Measurements from ENCODE around the gene CERT1.

CERT1 gene

DNA sequence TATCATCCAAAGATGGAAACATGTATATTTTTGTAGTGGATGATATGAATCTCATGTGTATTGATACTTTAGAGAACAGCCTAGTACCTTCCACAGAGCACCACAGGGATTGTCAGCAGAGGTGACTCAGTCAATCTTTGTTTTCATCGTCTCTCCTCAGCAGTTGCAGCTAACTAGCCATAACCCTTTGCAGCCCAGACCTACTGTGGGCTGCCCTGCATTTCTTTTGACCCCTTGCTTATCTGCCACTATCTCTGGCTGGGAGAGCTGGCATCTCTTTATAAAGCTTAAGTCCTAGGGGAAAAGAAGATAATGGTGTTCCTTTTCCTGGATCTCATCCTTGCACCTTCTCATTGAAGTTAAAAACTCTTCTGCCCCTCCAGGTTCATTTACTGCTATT, 145.7 kb downstream of the CERT1 start:
- Histone ChIP-seq H3K27me3 (ENCODE audit: low read depth, low read length) (no peaks in the 10 kb centered on the region), H3K4me3 (ENCODE audit: low read depth in 1 of 2, low read length in 2 of 2) (no peak overlapping the region), H3K4me1 (ENCODE audit: control insufficient read depth in 1 of 2, insufficient read depth in 2 of 2, low read length in 2 of 2) (peaks cover 0 to 4% of the 10 kb centered on the region in 2 donors), H3K36me3 (ENCODE audit: control insufficient read depth in 1 of 2, insufficient read depth in 2 of 2, low read length in 2 of 2) (peaks cover 11 to 13% of the 10 kb centered on the region in 2 donors), H3K27ac (ENCODE audit: low read length) (no peak overlapping the region), H3K9me3 (ENCODE audit: control insufficient read depth in 1 of 2, low read length in 2 of 2) (no peaks in the 10 kb centered on the region)

DNA sequence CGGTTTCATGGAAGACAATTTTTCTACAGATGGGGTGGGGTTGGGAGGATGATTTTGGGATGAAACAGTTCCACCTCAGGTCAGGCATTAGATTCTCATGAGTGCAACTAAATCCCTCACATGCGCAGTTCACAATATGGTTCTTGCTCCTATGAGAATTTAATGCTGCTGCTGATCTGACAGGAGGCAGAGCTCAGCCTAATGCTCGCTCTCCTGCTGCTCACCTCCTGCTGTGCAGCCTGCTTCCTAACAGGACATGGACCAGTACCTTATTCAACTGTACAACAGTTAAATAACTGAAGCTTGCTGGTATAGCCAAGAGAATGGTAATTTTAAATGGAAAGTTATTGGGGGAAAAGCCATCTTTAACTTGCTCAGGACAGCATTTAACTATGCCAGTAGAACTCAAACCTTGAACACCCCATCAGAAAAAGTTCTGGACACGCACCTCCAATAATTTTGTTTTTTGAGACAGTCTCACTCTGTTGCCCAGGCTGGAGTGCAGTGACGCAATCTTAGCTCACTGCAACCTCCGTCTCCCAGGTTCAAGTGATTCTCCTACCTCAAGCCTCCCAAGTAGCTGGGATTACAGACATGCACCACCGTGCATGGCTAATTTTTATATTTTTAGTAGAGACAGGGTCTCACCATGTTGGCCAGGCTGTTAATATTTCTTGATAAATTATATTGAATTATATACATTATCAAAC, 146.7 kb downstream of the CERT1 start:
- Histone ChIP-seq H3K4me3 (ENCODE audit: low read depth in 1 of 2, low read length in 2 of 2) (no peak overlapping the region), H3K4me1 (ENCODE audit: control insufficient read depth in 1 of 2, insufficient read depth in 2 of 2, low read length in 2 of 2) (peaks cover 0 to 4% of the 10 kb centered on the region in 2 donors), H3K36me3 (ENCODE audit: control insufficient read depth in 1 of 2, insufficient read depth in 2 of 2, low read length in 2 of 2) (peaks cover 20 to 23% of the 10 kb centered on the region in 2 donors), H3K27ac (ENCODE audit: low read length) (no peak overlapping the region), H3K27me3 (ENCODE audit: low read depth, low read length) (no peaks in the 10 kb centered on the region), H3K9me3 (ENCODE audit: control insufficient read depth in 1 of 2, low read length in 2 of 2) (no peaks in the 10 kb centered on the region)

DNA sequence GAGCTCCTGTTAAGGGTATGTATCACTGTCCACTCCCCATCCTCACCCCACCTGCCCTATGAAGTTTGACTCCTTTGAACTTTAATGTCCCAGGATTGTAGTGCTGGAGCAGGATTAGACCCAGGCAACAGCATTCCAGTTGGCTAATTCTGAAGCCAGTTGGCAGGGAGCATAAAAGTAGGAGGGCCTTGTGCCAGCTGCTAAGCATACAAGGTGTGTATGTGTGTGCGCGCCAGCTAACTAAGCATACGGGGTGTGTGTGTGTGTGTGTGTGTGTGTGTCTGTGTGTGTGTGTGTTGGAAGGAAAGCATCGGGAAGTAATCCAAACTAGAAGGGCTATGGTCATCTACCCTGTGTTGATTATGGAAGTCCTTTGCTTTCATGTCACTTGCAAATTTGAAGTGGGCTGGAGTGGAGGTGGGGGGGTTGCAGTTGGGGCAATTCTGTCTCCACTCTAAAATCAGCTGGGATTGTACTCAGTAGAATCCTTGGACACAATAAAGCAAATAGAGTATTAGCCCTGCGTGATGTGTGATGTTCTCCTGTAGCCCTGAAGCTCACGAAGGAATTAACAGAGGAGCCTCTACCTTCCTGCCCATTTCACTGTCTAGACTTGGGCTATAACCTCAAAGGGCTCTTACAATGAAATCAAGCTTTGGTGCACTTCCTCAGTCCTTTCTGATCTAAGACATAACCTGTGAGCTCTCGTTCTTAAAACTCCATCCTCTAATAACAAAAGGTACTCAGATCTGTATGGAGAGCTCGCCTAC, 147.5 kb downstream of the CERT1 start:
- Histone ChIP-seq H3K4me1 (ENCODE audit: control insufficient read depth in 1 of 2, insufficient read depth in 2 of 2, low read length in 2 of 2) (peaks cover 0 to 4% of the 10 kb centered on the region in 2 donors), H3K36me3 (ENCODE audit: control insufficient read depth in 1 of 2, insufficient read depth in 2 of 2, low read length in 2 of 2) (peaks cover 29 to 31% of the 10 kb centered on the region in 2 donors), H3K27me3 (ENCODE audit: low read depth, low read length) (no peaks in the 10 kb centered on the region), H3K4me3 (ENCODE audit: low read depth in 1 of 2, low read length in 2 of 2) (no peak overlapping the region), H3K9me3 (ENCODE audit: control insufficient read depth in 1 of 2, low read length in 2 of 2) (no peaks in the 10 kb centered on the region), H3K27ac (ENCODE audit: low read length) (no peak overlapping the region)

DNA sequence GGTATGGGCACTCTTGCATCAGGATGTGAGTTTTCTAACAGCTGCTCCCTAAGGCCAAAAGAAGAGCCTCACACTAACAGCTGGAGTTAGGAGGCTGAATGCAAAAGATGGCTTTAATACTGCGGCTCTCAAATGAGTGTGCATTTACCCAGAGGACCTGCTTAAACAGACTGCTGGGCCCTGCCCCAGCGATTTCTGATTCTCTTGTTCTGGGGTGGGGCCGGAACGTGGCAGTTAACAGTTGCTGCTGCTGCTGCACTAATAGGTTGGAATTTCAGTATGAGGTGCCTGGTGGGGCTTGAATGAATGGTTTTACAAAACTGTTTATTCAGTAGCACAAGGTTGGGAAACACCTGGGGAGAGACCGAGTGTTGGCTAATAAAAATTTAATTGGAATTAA, 148.3 kb downstream of the CERT1 start:
- Histone ChIP-seq H3K4me3 (ENCODE audit: low read depth in 1 of 2, low read length in 2 of 2) (no peak overlapping the region), H3K27ac (ENCODE audit: low read length) (no peak overlapping the region), H3K4me1 (ENCODE audit: control insufficient read depth in 1 of 2, insufficient read depth in 2 of 2, low read length in 2 of 2) (peaks cover 0 to 4% of the 10 kb centered on the region in 2 donors), H3K9me3 (ENCODE audit: control insufficient read depth in 1 of 2, low read length in 2 of 2) (no peaks in the 10 kb centered on the region), H3K27me3 (ENCODE audit: low read depth, low read length) (no peaks in the 10 kb centered on the region), H3K36me3 (ENCODE audit: control insufficient read depth in 1 of 2, insufficient read depth in 2 of 2, low read length in 2 of 2) (peaks cover 31% of the 10 kb centered on the region in 2 donors)

DNA sequence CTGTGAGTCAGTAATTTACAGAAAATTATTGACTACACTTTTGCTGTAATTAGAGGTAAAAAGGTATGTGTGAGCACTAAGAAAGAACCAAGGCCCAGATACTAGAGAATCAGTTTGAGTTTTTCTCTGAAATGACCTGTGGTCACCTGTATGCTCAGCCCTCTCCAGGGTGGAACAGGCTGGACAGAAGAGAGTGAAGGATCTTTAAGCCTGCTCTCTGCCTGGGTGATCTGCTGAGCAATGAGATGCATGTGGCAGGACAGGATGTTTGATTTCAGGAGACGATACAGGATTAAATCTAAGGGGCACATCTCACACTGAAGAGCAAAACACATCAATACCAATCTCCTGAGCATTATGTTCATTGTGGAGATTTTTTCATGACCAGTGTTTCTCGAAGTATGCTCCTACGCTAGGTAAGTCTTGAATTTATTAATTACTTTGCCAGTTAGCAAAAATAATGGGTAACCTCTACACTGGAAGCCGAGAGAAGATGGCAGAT, 148.9 kb downstream of the CERT1 start:
- Histone ChIP-seq H3K27me3 (ENCODE audit: low read depth, low read length) (no peaks in the 10 kb centered on the region), H3K4me3 (ENCODE audit: low read depth in 1 of 2, low read length in 2 of 2) (no peak overlapping the region), H3K9me3 (ENCODE audit: control insufficient read depth in 1 of 2, low read length in 2 of 2) (no peaks in the 10 kb centered on the region), H3K4me1 (ENCODE audit: control insufficient read depth in 1 of 2, insufficient read depth in 2 of 2, low read length in 2 of 2) (peaks cover 0 to 4% of the 10 kb centered on the region in 2 donors), H3K36me3 (ENCODE audit: control insufficient read depth in 1 of 2, insufficient read depth in 2 of 2, low read length in 2 of 2) (peaks cover 31 to 35% of the 10 kb centered on the region in 2 donors), H3K27ac (ENCODE audit: low read length) (no peak overlapping the region)

DNA sequence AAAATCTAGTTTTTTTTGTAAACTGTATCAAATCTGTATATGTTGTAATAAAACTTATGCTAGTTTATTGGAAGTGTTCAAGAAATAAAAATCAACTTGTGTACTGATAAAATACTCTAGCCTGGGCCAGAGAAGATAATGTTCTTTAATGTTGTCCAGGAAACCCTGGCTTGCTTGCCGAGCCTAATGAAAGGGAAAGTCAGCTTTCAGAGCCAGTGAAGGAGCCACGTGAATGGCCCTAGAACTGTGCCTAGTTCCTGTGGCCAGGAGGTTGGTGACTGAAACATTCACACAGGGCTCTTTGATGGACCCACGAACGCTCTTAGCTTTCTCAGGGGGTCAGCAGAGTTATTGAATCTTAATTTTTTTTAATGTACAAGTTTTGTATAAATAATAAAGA, 150.1 kb downstream of the CERT1 start:
- Histone ChIP-seq H3K27ac (ENCODE audit: low read length) (no peak overlapping the region), H3K9me3 (ENCODE audit: control insufficient read depth in 1 of 2, low read length in 2 of 2) (no peaks in the 10 kb centered on the region), H3K4me3 (ENCODE audit: low read depth in 1 of 2, low read length in 2 of 2) (no peak overlapping the region), H3K36me3 (ENCODE audit: control insufficient read depth in 1 of 2, insufficient read depth in 2 of 2, low read length in 2 of 2) (peaks cover 41 to 47% of the 10 kb centered on the region in 2 donors), H3K27me3 (ENCODE audit: low read depth, low read length) (no peaks in the 10 kb centered on the region), H3K4me1 (ENCODE audit: control insufficient read depth in 1 of 2, insufficient read depth in 2 of 2, low read length in 2 of 2) (peaks cover 0 to 4% of the 10 kb centered on the region in 2 donors)

DNA sequence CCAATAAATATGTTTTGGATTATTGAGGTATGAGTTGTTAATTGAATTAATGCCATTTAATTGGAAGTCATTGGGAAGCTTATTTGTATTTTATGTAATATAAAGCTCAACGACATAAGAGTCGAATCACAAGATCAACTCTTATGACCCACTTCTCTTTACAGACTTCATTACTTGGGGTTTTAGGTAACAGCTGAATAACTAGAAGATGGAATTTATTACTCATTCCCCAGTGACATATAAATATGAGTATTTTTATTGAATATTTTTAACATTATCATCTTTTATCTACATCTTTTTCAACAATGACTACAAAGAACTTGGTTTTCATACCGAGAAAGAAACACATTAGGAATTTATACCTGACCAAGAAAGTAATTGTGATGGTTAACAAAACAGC, 153.3 kb downstream of the CERT1 start:
- Histone ChIP-seq H3K9me3 (ENCODE audit: control insufficient read depth in 1 of 2, low read length in 2 of 2) (no peaks in the 10 kb centered on the region), H3K27ac (ENCODE audit: low read length) (no peak overlapping the region), H3K27me3 (ENCODE audit: low read depth, low read length) (no peaks in the 10 kb centered on the region), H3K36me3 (ENCODE audit: control insufficient read depth in 1 of 2, insufficient read depth in 2 of 2, low read length in 2 of 2) (peaks cover 59 to 65% of the 10 kb centered on the region in 2 donors), H3K4me3 (ENCODE audit: low read depth in 1 of 2, low read length in 2 of 2) (no peak overlapping the region), H3K4me1 (ENCODE audit: control insufficient read depth in 1 of 2, insufficient read depth in 2 of 2, low read length in 2 of 2) (no peaks in the 10 kb centered on the region)

DNA sequence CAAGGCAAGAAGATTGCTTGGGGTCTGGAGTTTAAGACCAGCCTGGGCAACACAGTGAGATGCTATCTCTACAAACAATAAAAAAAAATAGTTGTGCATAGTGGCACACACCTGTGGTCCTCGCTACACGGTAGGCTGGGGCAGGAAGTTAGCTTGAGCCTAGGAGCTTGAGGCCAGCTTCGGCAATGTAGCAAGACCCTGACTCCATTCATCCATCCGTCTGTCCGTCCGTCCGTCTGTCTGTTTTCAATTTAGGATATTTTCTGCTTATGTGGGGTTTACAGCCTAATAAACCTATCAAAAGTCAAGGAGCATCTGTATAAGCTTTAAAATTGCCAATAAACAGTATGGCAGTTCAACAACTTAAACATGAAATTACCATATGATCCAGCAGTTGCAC, 154.7 kb downstream of the CERT1 start:
- no peaks in the 10 kb centered on the region for H3K4me1 ChIP-seq (ENCODE audit: control insufficient read depth in 1 of 2, insufficient read depth in 2 of 2, low read length in 2 of 2)
- peaks cover 64 to 73% of the 10 kb centered on the region in 2 donors for H3K36me3 ChIP-seq (ENCODE audit: control insufficient read depth in 1 of 2, insufficient read depth in 2 of 2, low read length in 2 of 2)
- H3K27ac ChIP-seq (ENCODE audit: low read length): no peak overlapping the region
- no peaks in the 10 kb centered on the region for H3K9me3 ChIP-seq (ENCODE audit: control insufficient read depth in 1 of 2, low read length in 2 of 2)
- H3K27me3 ChIP-seq (ENCODE audit: low read depth, low read length): no peaks in the 10 kb centered on the region
- H3K4me3 ChIP-seq (ENCODE audit: low read depth in 1 of 2, low read length in 2 of 2): no peak overlapping the region

DNA sequence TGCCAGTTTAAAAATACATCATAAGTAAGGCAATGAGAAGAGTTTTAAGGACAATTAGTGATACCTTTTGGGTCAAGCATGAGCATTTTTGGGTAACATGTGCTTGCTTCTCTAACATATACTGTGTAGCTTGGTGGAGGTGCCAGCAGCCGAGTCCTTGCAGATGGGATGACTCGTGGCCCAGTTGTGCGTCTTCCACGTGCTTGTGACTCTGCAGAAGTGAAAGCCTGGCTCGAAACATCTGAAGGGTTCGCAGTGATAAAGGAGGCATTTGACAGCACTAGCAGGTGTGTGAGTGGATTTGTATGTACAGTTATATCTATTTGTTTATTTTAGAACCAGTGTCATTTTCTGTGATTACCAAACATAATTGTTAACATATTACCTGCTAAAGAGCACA, 156.2 kb downstream of the CERT1 start:
- H3K9me3 ChIP-seq (ENCODE audit: control insufficient read depth in 1 of 2, low read length in 2 of 2): no peaks in the 10 kb centered on the region
- H3K4me3 ChIP-seq (ENCODE audit: low read depth in 1 of 2, low read length in 2 of 2): no peak overlapping the region
- H3K36me3 ChIP-seq (ENCODE audit: control insufficient read depth in 1 of 2, insufficient read depth in 2 of 2, low read length in 2 of 2): peaks cover 65 to 75% of the 10 kb centered on the region in 2 donors
- H3K27me3 ChIP-seq (ENCODE audit: low read depth, low read length): no peaks in the 10 kb centered on the region
- no peaks in the 10 kb centered on the region for H3K4me1 ChIP-seq (ENCODE audit: control insufficient read depth in 1 of 2, insufficient read depth in 2 of 2, low read length in 2 of 2)
- no peak overlapping the region for H3K27ac ChIP-seq (ENCODE audit: low read length)

DNA sequence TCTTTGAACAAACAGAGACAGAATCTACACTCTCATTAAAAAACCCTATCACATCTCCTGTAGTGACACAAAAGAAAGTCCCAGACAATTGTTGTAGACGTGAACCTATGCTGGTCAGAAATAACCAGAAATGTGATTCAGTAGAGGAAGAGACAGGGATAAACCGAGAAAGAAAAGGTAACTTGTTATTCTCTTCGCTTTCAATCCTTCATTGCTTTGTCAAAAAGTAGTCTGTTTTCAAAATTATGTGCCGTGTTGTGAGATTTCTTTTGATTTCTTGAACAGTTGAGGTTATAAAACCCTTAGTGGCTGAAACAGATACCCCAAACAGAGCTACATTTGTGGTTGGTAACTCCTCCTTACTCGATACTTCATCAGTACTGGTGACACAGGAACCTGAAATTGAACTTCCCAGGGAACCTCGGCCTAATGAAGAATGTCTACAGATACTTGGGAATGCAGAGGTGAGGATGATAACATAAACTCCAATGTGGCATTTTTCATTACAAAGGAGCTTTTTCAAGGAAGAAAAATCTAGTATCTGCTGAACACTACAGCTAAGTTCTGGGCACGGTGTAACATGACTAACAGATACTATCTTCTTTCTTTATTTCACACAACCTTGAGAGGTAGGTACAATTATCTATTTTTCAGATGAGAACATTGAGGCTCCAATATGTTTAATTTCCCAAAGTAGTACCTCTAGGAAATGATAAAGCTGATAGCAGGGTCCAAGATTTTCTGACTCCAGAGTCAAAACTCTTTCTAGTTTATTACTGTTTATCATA, 160.1 kb downstream of the CERT1 start:
- H3K27ac ChIP-seq (ENCODE audit: low read length): no peak overlapping the region
- no peaks in the 10 kb centered on the region for H3K9me3 ChIP-seq (ENCODE audit: control insufficient read depth in 1 of 2, low read length in 2 of 2)
- H3K4me3 ChIP-seq (ENCODE audit: low read depth in 1 of 2, low read length in 2 of 2): no peak overlapping the region
- no peaks in the 10 kb centered on the region for H3K4me1 ChIP-seq (ENCODE audit: control insufficient read depth in 1 of 2, insufficient read depth in 2 of 2, low read length in 2 of 2)
- H3K36me3 ChIP-seq (ENCODE audit: control insufficient read depth in 1 of 2, insufficient read depth in 2 of 2, low read length in 2 of 2): peaks cover 66 to 72% of the 10 kb centered on the region in 2 donors
- H3K27me3 ChIP-seq (ENCODE audit: low read depth, low read length): no peaks in the 10 kb centered on the region

DNA sequence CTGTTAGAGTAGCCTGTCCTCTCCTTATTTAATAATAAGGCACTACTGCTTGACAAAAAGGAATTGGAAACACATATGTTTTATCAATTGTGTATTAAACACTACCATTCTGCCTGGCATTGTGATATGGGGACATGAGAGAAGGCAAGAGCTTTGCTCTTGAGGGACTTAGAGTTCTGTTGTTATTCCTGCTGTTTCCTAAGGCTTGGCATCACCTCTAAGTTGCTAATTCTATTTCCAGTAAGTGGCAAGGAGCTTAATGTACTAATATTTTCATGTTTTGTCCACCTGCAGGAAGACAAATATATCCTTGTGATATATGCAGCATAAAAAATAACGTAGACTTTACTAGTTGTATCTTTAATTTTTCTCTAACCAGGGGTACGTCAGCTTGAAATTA, 161.8 kb downstream of the CERT1 start:
- Histone ChIP-seq H3K27me3 (ENCODE audit: low read depth, low read length) (no peaks in the 10 kb centered on the region), H3K4me1 (ENCODE audit: control insufficient read depth in 1 of 2, insufficient read depth in 2 of 2, low read length in 2 of 2) (no peaks in the 10 kb centered on the region), H3K36me3 (ENCODE audit: control insufficient read depth in 1 of 2, insufficient read depth in 2 of 2, low read length in 2 of 2) (peaks cover 59 to 65% of the 10 kb centered on the region in 2 donors), H3K27ac (ENCODE audit: low read length) (no peak overlapping the region), H3K9me3 (ENCODE audit: control insufficient read depth in 1 of 2, low read length in 2 of 2) (no peaks in the 10 kb centered on the region), H3K4me3 (ENCODE audit: low read depth in 1 of 2, low read length in 2 of 2) (no peak overlapping the region)

All from muscle layer of duodenum (tissue), 2 donors.